ENCODE measurements around the gene KRT5. TPM values are rescaled to one million over a fixed set of nuclear protein-coding genes. Genes with fewer than 3 reads are reported as not detected.

KRT5 gene
- not detected for polyA plus RNA-seq (2012; ENCODE audit: missing spikeins)

- no peak for TF ChIP-seq POLR2AphosphoS5 (IDR thresholded peaks at IDR 0.05; ENCODE audit: low read depth, low read length)
- TF ChIP-seq TAF1 (IDR thresholded peaks at IDR 0.05; ENCODE audit: borderline replicate concordance, low read depth, low read length), result no peak
- no peak for TF ChIP-seq POLR2A (IDR thresholded peaks at IDR 0.05; ENCODE audit: low read depth, low read length)
- FAIRE-seq (no peak), DNase-seq (ENCODE audit: insufficient read length) (no peak)
Observed at GRCh38 chr12:52519826-52520662, at the start of gene KRT5. Gene KRT5 (minus strand): TSS chr12:52520394. CDS start chr12:52520296, 98 bp downstream.

GRCh38 chr12:52568111-52568510 is 47.9 kb upstream of the KRT5 start:
- DNase-seq (ENCODE audit: insufficient read length) (no peak), FAIRE-seq (no peak)
- TF ChIP-seq TAF1 (IDR thresholded peaks at IDR 0.05; ENCODE audit: borderline replicate concordance, low read depth, low read length), result no peak
- TF ChIP-seq POLR2A (IDR thresholded peaks at IDR 0.05; ENCODE audit: low read depth, low read length), result no peak
- no peak for TF ChIP-seq POLR2AphosphoS5 (IDR thresholded peaks at IDR 0.05; ENCODE audit: low read depth, low read length)

- TF ChIP-seq POLR2AphosphoS5 (IDR thresholded peaks at IDR 0.05; ENCODE audit: low read depth, low read length) (no peak), POLR2A (IDR thresholded peaks at IDR 0.05; ENCODE audit: low read depth, low read length) (no peak), TAF1 (IDR thresholded peaks at IDR 0.05; ENCODE audit: borderline replicate concordance, low read depth, low read length) (no peak)
- DNase-seq (ENCODE audit: insufficient read length), result no peak
- FAIRE-seq, result no peak
Observed at GRCh38 chr12:52566847-52567291, 46.7 kb upstream of the KRT5 start.

- no peak for TF ChIP-seq POLR2A (IDR thresholded peaks at IDR 0.05; ENCODE audit: low read depth, low read length)
- DNase-seq (ENCODE audit: insufficient read length) (no peak), FAIRE-seq (no peak)
Observed at GRCh38 chr12:52564582-52564981, 44.4 kb upstream of the KRT5 start.

- DNase-seq (ENCODE audit: insufficient read length), result no peak
- TF ChIP-seq TAF1 (IDR thresholded peaks at IDR 0.05; ENCODE audit: borderline replicate concordance, low read depth, low read length) (no peak), POLR2AphosphoS5 (IDR thresholded peaks at IDR 0.05; ENCODE audit: low read depth, low read length) (no peak), POLR2A (IDR thresholded peaks at IDR 0.05; ENCODE audit: low read depth, low read length) (no peak)
- no peak for FAIRE-seq
Observed at GRCh38 chr12:52561880-52562449, 41.8 kb upstream of the KRT5 start.

GRCh38 chr12:52559979-52560378 is 39.8 kb upstream of the KRT5 start:
- TF ChIP-seq POLR2AphosphoS5 (IDR thresholded peaks at IDR 0.05; ENCODE audit: low read depth, low read length) (no peak), POLR2A (IDR thresholded peaks at IDR 0.05; ENCODE audit: low read depth, low read length) (no peak), TAF1 (IDR thresholded peaks at IDR 0.05; ENCODE audit: borderline replicate concordance, low read depth, low read length) (no peak)
- DNase-seq (ENCODE audit: insufficient read length) (no peak), FAIRE-seq (no peak)

GRCh38 chr12:52558781-52559445 is 38.7 kb upstream of the KRT5 start:
- DNase-seq (ENCODE audit: insufficient read length), result no peak
- FAIRE-seq, result no peak
- TF ChIP-seq POLR2AphosphoS5 (IDR thresholded peaks at IDR 0.05; ENCODE audit: low read depth, low read length) (no peak), POLR2A (IDR thresholded peaks at IDR 0.05; ENCODE audit: low read depth, low read length) (no peak), TAF1 (IDR thresholded peaks at IDR 0.05; ENCODE audit: borderline replicate concordance, low read depth, low read length) (no peak)

- TF ChIP-seq TAF1 (IDR thresholded peaks at IDR 0.05; ENCODE audit: borderline replicate concordance, low read depth, low read length) (no peak), POLR2AphosphoS5 (IDR thresholded peaks at IDR 0.05; ENCODE audit: low read depth, low read length) (no peak), POLR2A (IDR thresholded peaks at IDR 0.05; ENCODE audit: low read depth, low read length) (no peak)
- DNase-seq (ENCODE audit: insufficient read length) (no peak), FAIRE-seq (no peak)
Observed at GRCh38 chr12:52557476-52557875, 37.3 kb upstream of the KRT5 start.

GRCh38 chr12:52555577-52555976 is 35.4 kb upstream of the KRT5 start:
- DNase-seq (ENCODE audit: insufficient read length) (no peak), FAIRE-seq (no peak)
- TF ChIP-seq TAF1 (IDR thresholded peaks at IDR 0.05; ENCODE audit: borderline replicate concordance, low read depth, low read length) (no peak), POLR2A (IDR thresholded peaks at IDR 0.05; ENCODE audit: low read depth, low read length) (no peak), POLR2AphosphoS5 (IDR thresholded peaks at IDR 0.05; ENCODE audit: low read depth, low read length) (no peak)

GRCh38 chr12:52552681-52553195 is 32.5 kb upstream of the KRT5 start, which contains the start of gene KRT71:
Gene KRT71 (minus strand): TSS chr12:52553145. CDS start chr12:52553077, 68 bp downstream.
- TF ChIP-seq POLR2A (IDR thresholded peaks at IDR 0.05; ENCODE audit: low read depth, low read length) (no peak), POLR2AphosphoS5 (IDR thresholded peaks at IDR 0.05; ENCODE audit: low read depth, low read length) (no peak), TAF1 (IDR thresholded peaks at IDR 0.05; ENCODE audit: borderline replicate concordance, low read depth, low read length) (no peak)
- FAIRE-seq, result no peak
- DNase-seq (ENCODE audit: insufficient read length), result no peak

- no peak for DNase-seq (ENCODE audit: insufficient read length)
- no peak for TF ChIP-seq TAF1 (IDR thresholded peaks at IDR 0.05; ENCODE audit: borderline replicate concordance, low read depth, low read length)
- TF ChIP-seq POLR2A (IDR thresholded peaks at IDR 0.05; ENCODE audit: low read depth, low read length), result no peak
- no peak for TF ChIP-seq POLR2AphosphoS5 (IDR thresholded peaks at IDR 0.05; ENCODE audit: low read depth, low read length)
- FAIRE-seq, result no peak
Observed at GRCh38 chr12:52552055-52552454, 31.9 kb upstream of the KRT5 start.

Measured in GM12892 (cell line).